OCI-LY3 (cell line): ENCODE data around the gene THSD7B.

Experiments used
- H2AFZ ChIP-seq: fragments of 200-600, 300-600 bp; shearing (Covaris generic); 2 replicates; pipeline ENCODE4 v1.6.0; 2014; ENCODE audit warnings: antibody characterized with exemption, low read depth, low read length
- H3K27ac ChIP-seq: fragments of 200-600, 300-600 bp; sonication (generic); 2 replicates; pipeline ENCODE4 v1.5.1; 2014; ENCODE audit warnings: mild to moderate bottlenecking, low read length, moderate library complexity, mixed read lengths
- H3K27me3 ChIP-seq: fragments of 200-600, 300-600 bp; sonication (generic); 2 replicates; pipeline ENCODE4 v1.6.1; 2014; ENCODE audit warnings: low read depth, low read length, mixed read lengths
- H3K36me3 ChIP-seq: fragments of 200-600, 300-600 bp; sonication (generic); replicated peaks from 2 replicates; pipeline ENCODE3; 2014; ENCODE audit warnings: low read depth, low read length, mixed read lengths
- H3K4me1 ChIP-seq: fragments of 300-600, 200-600 bp; sonication (generic); 2 replicates; pipeline ENCODE4 v1.6.1; 2014; ENCODE audit warnings: low read length, mixed read lengths
- H3K4me2 ChIP-seq: fragments of 200-600, 300-600 bp; sonication (generic); 2 replicates; pipeline ENCODE4 v1.6.1; 2014; ENCODE audit warnings: low read length, mixed read lengths
- H3K4me3 ChIP-seq: fragments of 300-600, 200-600 bp; sonication (generic); 2 replicates; pipeline ENCODE4 v1.5.1; 2014; ENCODE audit warnings: antibody characterized with exemption, mild to moderate bottlenecking, low read length, moderate library complexity
- H3K79me2 ChIP-seq: fragments of 300-600, 200-600 bp; shearing (Covaris generic); 2 replicates; pipeline ENCODE4 v1.6.1; 2014; ENCODE audit warnings: mild to moderate bottlenecking, low read length, mixed read lengths
- H3K9ac ChIP-seq: fragments of 300-600, 200-600 bp; shearing (Covaris generic); 2 replicates; pipeline ENCODE4 v1.6.0; 2014; ENCODE audit warnings: mild to moderate bottlenecking, low read length, moderate library complexity
- H3K9me3 ChIP-seq: fragments of 200-600, 300-600 bp; shearing (Covaris generic); 2 replicates; pipeline ENCODE4 v1.6.1; 2014; ENCODE audit warnings: low read length, mixed read lengths; ENCODE audit not compliant: insufficient read depth
- H4K20me1 ChIP-seq: fragments of 200-600, 300-600 bp; sonication (generic); 2 replicates; pipeline ENCODE4 v1.6.1; 2016; ENCODE audit warnings: low read length, mixed read lengths; ENCODE audit not compliant: insufficient read depth
- CTCF ChIP-seq: fragments of 200-600, 300-600 bp; sonication (generic); IDR thresholded peaks from 2 replicates; pipeline ENCODE4 v1.5.1; 2014; ENCODE audit warnings: antibody characterized with exemption, low read length, low read depth
- EZH2phosphoT487 ChIP-seq: fragments of 200-600 bp; shearing (Covaris generic); IDR thresholded peaks from 2 replicates; pipeline ENCODE4 v1.6.1; 2018; ENCODE audit warnings: antibody characterized with exemption, mixed run types, low read depth

The THSD7B gene

GRCh38 chr2:136916131-136916530 lies 150.8 kb downstream of the THSD7B start:
- no peak overlapping the region for H3K27ac ChIP-seq
- no peaks in the 10 kb centered on the region for H3K79me2 ChIP-seq
- H2AFZ ChIP-seq = no peak overlapping the region
- no peaks in the 10 kb centered on the region for H3K4me1 ChIP-seq
- H3K9me3 ChIP-seq = no peaks in the 10 kb centered on the region
- H4K20me1 ChIP-seq = no peaks in the 10 kb centered on the region
- no peak overlapping the region for H3K4me2 ChIP-seq
- no peak overlapping the region for H3K9ac ChIP-seq
- no peaks in the 10 kb centered on the region for H3K36me3 ChIP-seq
- no peak overlapping the region for H3K4me3 ChIP-seq
- H3K27me3 ChIP-seq = no peaks in the 10 kb centered on the region
- TF ChIP-seq EZH2phosphoT487 (no peak), CTCF (no peak)

DNA sequence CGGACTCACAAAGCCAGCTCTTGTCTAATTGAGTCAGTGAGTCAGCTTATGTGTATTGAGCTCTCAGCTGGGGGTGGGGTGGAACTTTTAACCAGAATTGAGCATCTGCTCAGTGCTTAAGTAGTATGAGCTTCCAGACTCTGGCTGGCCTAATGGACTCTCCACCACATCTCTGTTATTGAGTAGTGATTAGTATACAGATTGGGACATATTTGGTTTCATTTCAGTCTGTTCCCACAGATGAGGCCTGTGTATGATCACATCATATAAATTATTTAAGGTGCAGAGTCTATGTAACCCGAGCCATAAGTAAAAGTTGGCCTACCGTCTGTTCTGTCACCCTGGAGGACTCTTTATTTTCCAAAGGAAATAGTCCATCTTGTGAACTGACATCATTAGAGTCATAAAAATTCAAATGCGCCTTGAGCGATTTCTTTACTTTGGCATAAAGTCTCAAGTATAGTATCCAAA lies 152.1 kb downstream of the THSD7B start:
- TF ChIP-seq EZH2phosphoT487 = no peak
- no peak for TF ChIP-seq CTCF
- H3K4me3 ChIP-seq = no peak overlapping the region
- H3K27me3 ChIP-seq = no peaks in the 10 kb centered on the region
- no peaks in the 10 kb centered on the region for H4K20me1 ChIP-seq
- no peak overlapping the region for H3K27ac ChIP-seq
- no peaks in the 10 kb centered on the region for H3K9me3 ChIP-seq
- no peaks in the 10 kb centered on the region for H3K79me2 ChIP-seq
- H3K36me3 ChIP-seq = no peaks in the 10 kb centered on the region
- H3K9ac ChIP-seq = no peak overlapping the region
- H3K4me2 ChIP-seq = no peak overlapping the region
- H3K4me1 ChIP-seq = no peaks in the 10 kb centered on the region
- H2AFZ ChIP-seq = no peak overlapping the region

DNA sequence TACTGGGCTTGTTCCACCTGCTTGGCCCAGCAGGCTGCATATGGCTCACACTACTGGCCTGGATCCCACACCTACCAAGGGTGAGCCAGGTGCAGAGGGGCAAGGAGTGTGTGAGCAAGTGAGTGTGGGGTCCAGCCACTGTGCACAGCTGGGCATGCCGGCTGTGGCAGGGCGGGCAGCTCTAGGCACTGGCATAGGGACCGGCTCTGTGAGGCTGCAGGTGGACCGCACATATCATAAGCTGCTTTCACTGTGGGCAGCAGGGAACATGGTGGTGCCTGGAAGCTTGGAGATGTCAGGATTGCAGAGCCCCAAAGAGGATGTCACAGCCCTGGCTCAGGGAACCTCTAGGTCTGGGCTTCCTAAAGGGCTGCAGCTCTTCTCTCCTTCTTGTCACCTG lies 154.3 kb downstream of the THSD7B start:
- Histone ChIP-seq H3K79me2 (no peaks in the 10 kb centered on the region), H3K9ac (no peak overlapping the region), H3K27ac (no peak overlapping the region), H3K4me3 (no peak overlapping the region), H4K20me1 (no peaks in the 10 kb centered on the region), H3K4me2 (no peak overlapping the region), H3K27me3 (no peaks in the 10 kb centered on the region), H3K36me3 (no peaks in the 10 kb centered on the region), H2AFZ (no peak overlapping the region), H3K4me1 (no peaks in the 10 kb centered on the region), H3K9me3 (no peaks in the 10 kb centered on the region)
- TF ChIP-seq CTCF (no peak), EZH2phosphoT487 (no peak)

- TF ChIP-seq EZH2phosphoT487 (no peak), CTCF (no peak)
- no peak overlapping the region for H3K4me2 ChIP-seq
- no peaks in the 10 kb centered on the region for H3K9me3 ChIP-seq
- no peaks in the 10 kb centered on the region for H3K4me1 ChIP-seq
- no peaks in the 10 kb centered on the region for H4K20me1 ChIP-seq
- H3K4me3 ChIP-seq = no peak overlapping the region
- H3K36me3 ChIP-seq = no peaks in the 10 kb centered on the region
- H2AFZ ChIP-seq = no peak overlapping the region
- H3K79me2 ChIP-seq = no peaks in the 10 kb centered on the region
- no peak overlapping the region for H3K27ac ChIP-seq
- H3K27me3 ChIP-seq = no peaks in the 10 kb centered on the region
- no peak overlapping the region for H3K9ac ChIP-seq
Observed at GRCh38 chr2:136920652-136921333, 155.4 kb downstream of the THSD7B start.
